ENCODE data around the gene ZNF462.
A peak's percentile ranks its signal among the peaks of the same experiment; 100 is the strongest.

The ZNF462 gene

DNA sequence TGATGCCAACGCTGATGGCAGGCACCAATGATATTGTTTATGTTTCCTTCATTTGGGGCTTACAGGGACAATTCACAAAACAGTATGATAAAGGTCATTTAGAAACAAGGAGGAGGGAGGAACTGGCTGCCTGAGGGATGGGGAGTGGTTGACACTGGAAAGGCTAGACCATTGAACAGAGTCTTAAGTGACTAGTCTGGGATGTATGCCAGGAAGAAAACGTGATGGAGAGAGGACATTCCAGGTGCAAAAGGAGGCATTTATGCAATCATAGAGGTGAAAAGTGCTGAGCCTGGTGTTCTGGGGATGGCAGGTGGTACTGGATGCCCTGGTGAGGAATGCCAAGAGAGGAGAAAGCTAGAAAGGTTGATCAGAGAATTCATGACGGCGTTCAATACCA is 153.4 kb downstream of the ZNF462 start:
- no peak for DNase-seq

DNA sequence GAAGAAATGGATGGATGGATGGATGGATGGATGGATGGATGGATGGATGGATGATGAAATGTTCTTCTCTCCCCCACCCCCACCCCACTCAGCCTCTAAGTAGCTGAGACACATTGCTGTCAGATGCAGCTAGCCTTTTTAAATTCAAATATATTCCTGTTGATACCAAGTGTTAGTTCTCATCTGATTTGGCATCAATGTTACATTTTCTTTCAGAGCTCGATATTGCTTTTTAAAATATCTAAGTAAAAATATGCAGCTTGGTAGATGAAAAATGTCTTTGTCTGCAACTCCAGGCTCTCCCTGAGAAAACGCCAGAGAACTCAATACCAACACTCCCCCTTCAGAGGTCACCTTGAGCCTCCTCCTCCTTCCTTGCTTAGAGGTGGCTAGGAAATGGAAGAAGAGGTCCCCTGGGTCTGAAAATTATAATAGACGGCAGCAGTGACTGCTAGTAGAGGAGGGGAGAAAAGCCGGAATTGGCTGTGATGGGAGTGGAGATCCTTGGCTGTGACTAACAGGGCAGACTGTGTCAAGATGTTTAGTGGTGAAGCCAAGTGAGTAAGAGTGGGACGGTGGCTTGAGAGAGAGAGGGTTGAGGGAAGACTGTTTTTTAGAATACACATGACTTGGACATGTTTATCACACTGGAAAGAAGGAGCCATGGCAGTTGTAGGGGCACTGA is 156.0 kb downstream of the ZNF462 start:
- no peak for DNase-seq

DNA sequence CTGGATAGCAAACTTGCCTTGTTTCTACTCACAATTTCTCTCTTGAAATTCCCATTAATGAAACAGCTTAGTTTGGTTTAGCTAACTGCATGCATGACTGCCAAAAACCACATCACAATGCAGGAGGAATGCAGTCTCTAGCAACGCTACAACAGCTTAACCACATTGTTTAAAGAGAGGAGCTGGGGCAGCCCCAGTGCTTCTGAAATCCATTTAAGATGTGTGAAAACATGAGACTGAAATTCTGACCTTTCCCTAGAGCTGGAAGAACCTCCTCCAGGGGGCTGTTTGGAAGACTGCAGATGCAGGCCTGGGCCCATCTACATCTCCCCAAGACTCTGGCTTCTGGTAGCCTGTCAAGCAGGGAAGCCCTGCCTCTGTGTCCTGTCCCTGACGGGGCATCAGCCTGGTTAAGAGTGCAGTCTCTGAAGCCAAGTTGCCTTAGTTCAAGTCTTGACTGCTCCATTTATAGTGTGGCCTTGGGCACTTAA is 157.1 kb downstream of the ZNF462 start:
- DNase-seq: no peak

DNA sequence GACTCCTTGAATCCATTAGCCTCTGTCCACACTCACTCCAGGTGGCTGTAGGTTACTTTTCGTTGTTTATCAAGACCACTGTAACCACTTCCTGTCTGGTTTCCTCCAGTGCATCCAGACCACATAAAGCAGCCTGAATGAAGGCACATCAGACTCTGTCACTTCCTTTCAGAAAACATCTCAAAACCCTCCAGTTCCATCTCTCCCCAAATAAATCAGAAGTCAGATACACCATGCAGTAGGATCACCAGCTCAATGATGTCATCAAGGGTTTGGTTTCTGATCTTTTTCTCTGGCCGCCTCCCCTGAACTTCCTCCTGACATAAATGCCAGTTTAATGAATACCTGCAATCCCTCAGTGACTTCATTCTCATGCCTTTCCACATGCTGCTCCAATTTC is 161.2 kb downstream of the ZNF462 start:
- peak in 1 of 5 donors; percentile 7 for DNase-seq

DNA sequence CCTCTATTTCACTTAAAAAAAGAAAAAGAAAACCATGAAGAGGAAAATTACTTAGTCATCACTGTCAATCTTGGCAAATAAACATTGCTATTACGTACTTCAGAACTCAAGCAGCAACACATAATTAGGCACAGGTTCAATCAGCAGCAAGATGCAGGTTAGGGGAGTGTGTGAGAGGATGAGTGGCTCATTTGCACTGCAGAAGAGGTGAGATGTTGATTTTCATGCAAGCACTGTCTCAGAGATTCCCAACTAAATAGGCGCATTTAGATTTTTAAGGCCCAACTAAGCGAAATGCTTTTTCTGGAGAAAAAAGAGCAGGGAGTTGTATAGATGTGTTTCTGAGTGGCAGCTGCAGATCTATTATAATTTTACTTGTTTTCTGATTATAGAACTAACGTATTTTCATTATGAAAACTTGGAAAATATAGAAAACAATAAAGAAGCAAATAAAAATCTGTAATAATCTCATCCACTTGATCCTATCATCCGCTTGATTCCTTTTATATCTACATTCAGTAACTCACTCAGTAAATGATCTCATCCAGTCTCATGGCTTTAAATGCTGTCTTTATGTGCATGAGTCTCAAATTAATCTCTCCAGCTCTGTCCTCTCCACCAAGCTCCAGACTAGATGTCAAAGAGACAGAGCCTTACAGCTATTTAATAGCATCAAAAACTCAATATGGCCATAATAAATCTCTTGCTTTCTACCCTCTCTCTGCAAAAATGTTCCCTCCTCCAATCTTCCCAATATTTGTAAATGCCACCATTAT is 162.5 kb downstream of the ZNF462 start:
- DNase-seq: no peak

DNA sequence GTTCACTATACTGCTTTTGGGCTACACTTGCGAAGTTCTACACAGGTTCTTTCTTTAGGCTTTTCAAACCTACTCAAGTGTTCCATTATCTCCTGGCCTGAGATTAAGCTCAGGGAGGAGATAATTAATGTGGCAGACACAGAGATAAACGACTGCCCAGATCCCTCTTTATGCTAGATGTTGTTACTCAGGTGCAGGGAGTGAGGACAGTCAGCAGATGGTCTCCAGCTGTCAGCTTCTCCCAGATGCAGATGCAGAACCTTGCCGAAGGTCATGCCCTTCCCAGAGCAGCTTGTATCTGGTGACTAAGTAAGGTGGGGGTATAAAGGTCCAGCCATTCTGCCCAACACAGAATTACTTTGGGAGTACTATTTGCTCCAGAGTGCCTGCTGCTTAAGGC is 166.2 kb downstream of the ZNF462 start:
- DNase-seq: no peak

DNA sequence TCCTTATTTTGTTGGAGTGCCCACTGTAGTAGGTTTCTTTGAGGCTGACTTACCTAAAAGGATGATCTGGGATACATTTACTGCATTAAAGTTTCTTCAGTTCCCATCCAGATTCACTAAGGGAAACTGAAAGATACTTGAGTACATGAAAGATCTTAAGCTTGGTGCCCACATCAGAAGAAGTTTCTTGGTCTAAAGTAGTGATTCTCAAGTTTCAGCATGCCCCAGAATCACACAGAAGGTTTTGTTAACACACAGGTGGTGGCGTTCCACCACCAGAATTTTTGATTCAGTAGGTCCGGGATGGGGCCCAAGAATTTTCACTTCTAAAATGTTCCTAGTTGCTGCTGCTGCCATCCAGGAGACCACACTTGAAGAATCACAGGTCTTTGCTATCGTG is 171.0 kb downstream of the ZNF462 start:
- no peak for DNase-seq

DNA sequence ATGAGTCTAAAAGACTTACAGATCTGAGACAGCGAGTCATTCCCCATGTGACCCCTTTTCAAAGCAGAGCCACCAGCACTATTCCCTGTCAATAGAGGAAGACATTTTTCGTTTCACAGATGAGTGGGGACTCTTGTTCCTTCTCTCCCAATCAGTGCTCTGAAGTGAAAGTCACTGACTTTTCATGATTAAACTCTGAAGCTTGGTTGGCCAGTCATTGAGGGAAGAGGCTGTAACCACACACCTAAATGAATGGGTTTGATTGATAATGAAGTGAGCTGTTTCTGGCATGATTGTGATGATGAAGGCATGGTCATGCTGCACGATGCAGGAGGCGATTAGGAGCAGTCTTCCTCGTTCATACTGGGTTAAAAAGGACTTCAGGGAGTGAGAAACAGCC is 171.9 kb downstream of the ZNF462 start:
- no peak for DNase-seq

DNA sequence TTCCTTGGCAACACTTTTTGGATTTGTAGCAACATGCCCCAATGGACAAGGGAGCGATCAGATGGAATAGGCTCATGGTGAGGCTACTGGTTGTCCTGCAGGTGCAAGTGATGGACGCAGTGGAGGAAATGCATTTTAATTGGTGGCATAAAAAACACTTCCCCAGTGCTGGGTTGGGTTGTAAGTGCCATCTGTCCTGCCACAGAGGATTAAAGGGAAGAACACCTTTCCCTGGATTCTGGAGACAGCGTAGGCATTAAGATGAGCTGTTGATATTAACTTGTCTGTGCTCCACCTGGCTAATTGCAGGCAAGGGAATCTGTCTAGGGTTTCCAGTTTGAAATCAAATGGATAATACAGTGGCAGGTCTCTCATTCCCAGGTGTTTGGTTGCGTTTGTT is 173.4 kb downstream of the ZNF462 start:
- DNase-seq: no peak

DNA sequence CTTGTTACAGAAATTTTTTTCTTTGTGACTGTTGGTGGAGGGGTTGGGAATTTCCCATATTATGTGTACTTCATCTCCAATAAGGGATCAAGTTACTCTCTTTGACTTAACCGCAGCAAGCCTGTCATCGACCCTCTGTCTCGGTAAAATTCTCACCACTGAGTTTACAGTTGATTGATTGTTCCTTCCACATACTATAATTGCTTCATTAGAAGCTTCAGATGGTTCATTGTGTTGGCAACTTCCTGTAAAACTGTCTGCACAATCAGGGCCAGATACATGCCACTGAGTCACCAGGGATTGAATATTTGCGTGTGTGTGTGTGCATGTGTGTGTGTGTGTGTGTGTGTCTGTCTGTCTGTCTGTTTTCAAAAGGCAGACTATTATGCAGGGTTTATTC is 176.6 kb downstream of the ZNF462 start:
- no peak for DNase-seq

DNA sequence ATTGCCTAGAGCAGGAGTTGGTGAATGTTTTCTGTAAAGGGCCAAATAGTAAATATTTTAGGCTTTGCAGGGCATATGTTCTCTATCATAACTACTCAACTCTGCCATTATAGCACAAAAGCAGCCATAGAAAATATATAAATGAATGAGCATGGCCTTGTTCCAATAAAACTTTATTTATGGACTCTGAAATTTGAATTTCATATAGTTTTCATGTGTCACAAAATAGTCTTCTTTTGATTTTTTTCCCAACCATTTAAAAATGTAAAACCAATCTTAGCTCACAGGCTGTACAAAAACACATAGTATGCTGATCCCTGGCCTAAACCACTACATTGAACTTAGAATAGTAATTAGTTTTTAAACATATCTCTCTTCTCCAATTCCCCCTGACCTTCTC is 179.6 kb downstream of the ZNF462 start:
- no peak for DNase-seq

DNA sequence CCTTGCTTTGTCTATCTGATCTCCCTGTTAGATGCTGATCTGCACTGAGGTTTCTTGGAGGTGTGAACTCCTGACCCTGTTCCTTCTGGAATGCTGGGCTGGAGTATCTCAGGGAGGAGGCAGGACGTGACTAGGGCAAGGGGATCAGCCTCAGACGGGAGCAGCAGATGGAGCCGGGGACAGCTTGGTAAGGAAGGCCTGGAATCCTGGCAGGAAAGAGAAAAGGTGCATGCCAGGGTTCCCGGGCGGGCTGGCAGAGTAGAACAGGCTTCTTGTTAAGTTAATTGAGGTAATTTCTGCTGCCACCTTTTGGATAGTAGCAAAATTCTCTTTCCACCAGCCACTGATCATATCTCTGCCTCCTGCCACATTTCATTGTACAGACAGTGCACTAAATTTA is 180.9 kb downstream of the ZNF462 start:
- DNase-seq: no peak

DNA sequence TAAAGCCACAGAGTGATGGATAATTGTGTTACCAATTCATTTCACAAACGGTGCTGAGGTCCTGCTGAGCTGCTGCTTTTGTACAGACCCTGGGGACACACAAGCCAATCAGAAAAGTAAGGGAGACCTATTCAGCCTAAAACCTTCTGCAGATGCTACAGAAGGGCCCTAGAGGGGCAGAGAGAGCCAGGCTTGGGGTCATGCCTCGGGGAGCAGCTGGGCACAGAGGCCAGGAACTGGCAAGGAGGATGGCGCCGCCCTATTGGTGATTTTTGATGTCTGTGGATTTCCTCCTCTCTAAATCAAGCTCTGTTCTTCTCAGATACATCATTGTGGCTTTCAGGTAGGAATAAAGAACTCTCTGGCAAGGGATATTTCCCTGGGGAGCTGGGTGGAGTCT is 181.9 kb downstream of the ZNF462 start:
- DNase-seq: no peak

DNA sequence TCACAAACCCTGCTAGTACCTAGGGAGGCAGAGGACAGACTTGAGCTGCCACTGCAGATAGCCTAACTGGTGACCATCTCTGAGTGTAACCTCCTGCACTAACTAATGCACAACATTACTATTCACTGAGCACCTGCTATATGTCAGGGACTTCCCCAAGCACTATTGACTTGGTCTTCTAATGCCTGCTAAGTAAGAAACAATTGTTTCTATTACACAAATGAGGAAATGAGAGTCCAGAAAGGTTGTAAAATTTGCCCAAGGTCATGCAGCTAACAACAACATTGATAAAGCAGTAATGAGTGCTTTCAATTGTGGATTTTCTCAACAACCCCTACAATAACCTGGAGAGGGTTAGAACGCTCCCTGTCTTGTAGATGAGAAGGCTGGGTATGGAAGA is 183.7 kb downstream of the ZNF462 start:
- no peak for DNase-seq

DNA sequence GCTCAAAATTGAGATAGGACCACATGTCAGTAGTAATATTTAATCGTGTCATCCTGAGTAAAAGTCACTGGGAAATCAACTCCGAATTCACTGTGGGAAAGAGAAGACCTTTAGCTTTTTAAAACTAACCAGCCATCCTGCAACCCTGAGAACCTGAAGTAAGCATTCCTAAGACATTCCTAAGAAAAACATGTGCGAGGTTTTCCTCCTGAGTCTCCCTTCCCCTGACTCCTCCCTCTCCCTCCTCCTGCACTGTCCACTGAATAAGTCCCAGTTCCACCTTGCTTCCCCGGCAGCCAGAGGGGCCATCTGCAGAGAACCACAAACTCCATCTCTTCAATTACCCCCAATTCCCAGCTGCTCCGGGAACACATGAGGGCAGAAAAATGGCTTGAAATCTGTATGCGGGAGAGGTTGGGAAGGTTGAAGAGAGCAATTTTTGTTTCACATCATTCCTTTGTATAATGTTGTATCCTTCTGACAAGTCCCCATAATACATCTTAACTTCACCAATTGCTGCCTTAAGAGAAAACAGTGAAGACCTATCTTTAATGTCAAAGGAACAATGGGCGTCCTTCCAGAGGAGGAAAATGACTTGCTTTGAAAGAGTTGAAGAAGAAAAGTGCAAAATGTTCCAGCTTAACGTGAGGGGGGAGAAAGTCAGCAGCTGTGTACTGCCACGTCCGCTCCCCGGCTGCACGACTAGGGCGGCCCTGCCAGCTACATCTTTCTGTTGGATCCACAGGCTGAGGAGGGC is 186.3 kb downstream of the ZNF462 start:
- no peak for DNase-seq

DNA sequence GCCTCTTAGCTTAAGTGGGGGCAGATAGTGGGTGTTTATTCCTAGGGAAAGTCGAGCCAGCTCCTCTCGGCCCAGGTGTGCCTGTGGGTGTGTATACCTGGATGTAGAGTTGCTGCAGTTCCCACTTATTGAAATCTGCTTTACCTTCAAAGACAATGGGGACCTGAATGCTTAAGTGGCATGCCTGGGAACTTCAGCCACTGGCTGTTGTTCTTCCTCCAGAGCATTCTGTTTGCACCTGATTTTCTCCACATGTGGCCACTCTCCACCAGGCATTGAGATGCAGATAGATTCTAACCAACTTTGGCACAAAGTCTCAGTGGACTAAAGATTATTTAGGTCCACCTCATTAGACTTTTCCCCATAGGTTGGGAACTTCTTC is 186.8 kb downstream of the ZNF462 start:
- DNase-seq: no peak

DNA sequence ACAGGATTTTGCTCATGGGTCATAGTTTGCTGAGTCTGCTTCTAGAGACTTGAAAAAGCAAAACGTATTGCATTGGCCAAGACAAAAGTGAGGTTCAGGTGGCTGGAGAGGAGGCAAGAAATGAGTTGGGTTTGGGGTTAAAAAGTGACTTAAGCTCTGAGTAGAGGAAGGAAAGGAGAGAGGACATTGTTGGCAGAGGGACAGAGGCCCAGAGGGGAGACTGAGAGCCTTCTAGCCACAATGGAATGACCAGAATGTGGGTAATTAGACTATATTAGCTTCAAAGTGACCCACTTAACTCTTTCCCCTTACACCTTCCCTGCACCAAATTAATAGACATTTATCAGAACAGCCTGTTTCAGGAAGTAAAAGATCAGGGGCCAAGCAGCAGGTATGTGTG is 188.4 kb downstream of the ZNF462 start:
- no peak for DNase-seq

DNA sequence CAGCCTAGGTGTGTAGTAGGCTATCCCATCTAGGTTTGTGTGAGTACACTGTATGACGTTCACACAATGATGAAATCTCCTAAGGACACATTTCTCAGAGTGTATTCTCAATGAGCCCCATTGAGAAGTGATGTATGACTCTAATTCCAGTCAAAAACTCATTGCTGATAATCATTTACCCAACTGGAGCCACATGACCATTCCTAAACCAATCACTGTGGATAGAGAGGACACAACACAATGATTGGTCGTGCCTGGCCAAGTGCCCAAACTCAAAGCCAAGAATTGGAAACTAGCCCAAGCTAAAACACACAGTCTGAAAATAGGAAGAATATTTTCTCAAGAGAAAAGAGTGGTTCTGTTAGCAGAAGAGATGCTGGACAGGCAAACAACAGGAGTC is 191.2 kb downstream of the ZNF462 start:
- no peak for DNase-seq

DNA sequence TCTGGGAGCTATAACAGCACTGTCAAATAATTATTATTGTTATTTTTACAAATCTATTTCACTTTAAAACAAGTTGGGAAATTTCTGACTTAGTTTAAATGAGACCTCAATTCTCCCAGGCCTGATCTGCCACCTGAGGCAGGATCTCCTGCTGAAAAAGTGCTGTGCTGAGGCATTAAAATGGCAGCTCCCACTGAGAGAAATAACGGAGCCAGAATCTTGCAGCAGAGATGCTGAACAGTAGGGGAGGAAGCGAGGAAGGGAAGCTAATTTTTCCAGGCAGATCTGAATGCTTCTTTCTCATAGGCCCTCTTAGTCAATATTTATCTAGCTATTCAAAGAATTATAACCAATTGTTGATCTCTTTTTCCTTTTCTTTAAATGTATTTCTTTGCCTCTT is 196.3 kb downstream of the ZNF462 start:
- no peak for DNase-seq

DNA sequence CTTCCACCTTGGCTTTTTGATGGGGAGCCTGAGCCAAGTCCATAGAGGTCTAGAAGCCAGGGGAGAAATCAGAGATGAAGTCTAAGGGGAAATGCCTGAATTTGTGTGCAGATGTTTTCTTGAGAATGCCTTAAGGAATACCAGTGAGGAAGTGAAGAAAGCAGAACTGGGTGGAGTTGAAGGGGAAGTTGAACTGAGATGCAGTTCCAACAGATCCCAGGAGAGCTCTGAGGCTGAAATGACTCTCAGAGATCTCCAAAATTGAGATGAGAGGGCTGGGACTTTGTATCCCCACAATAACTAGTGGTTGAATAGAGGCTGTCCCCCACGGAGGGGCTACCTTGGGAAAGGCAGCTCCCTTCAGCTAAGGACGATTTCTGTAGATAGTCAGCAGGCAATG is 197.1 kb downstream of the ZNF462 start:
- DNase-seq: no peak
